ENCODE results near the gene KCNH6.

The KCNH6 gene

DNA sequence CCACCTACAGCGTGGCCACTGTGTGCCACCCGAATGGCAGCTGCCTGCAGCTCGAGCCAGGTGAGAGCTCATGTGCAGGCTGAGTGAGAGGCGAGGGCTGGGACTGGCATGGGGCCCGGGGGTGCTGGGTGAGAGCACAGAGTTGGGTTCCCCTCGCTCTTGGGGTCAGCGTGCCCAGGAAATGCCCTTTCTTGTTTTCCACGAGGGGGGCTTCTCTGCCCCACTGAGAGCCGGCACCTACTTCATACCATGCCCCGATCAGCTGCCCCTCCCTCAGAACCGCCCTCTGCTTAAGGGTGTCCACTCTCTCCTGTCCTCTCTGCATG is 36.2 kb upstream of the KCNH6 start:
- Histone ChIP-seq H3K27ac (ENCODE audit: extremely low read depth, low read depth, low read length) (no peak overlapping the region), H3K36me3 (ENCODE audit: control insufficient read depth in 2 of 2, insufficient read depth in 1 of 2, low read length in 2 of 2) (peaks cover 0 to 3% of the 10 kb centered on the region in 2 experiments; a peak in 2 of 3 replicates), H3K4me3 (ENCODE audit: low read depth, low read length) (no peak overlapping the region), H3K4me1 (ENCODE audit: control insufficient read depth, insufficient read depth, low read length) (no peaks in the 10 kb centered on the region), H3K9me3 (ENCODE audit: control insufficient read depth, insufficient read depth, low read depth, low read length) (no peaks in the 10 kb centered on the region)
- CTCF ChIA-PET, result interaction anchor here (0.6 to 3.7 kb wide), 5 partner anchors 9 to 1066 kb away, joined by 3 to 22 read pairs (median 7); partner anchors contain the start of gene ACE
- POLR2A ChIA-PET, result interaction anchor here (1.1 to 1.5 kb wide), 2 partner anchors 8 to 135 kb away, joined by 3 read pairs; partner anchors contain the start of gene MAP3K3
- TF ChIP-seq, protein P1, sequence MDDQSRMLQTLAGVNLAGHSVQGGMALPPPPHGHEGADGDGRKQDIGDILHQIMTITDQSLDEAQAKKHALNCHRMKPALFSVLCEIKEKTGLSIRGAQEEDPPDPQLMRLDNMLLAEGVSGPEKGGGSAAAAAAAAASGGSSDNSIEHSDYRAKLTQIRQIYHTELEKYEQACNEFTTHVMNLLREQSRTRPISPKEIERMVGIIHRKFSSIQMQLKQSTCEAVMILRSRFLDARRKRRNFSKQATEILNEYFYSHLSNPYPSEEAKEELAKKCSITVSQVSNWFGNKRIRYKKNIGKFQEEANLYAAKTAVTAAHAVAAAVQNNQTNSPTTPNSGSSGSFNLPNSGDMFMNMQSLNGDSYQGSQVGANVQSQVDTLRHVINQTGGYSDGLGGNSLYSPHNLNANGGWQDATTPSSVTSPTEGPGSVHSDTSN (CRISPR knock-in tag; IDR thresholded peaks at IDR 0.05), result no peak
- TF ChIP-seq ZNF133 (tag by site-specific recombination; IDR thresholded peaks at IDR 0.05) (no peak), ZNF596 (tag by site-specific recombination; IDR thresholded peaks at IDR 0.05) (no peak), ZNF24 (tag by site-specific recombination; IDR thresholded peaks at IDR 0.05) (no peak), ZNF473 (tag by site-specific recombination; IDR thresholded peaks at IDR 0.05) (no peak), REPIN1 (tag by site-specific recombination; IDR thresholded peaks at IDR 0.05; ENCODE audit: low read depth) (no peak), ZNF426 (tag by site-specific recombination; IDR thresholded peaks at IDR 0.05) (no peak)
- TF ChIP-seq, protein P2, sequence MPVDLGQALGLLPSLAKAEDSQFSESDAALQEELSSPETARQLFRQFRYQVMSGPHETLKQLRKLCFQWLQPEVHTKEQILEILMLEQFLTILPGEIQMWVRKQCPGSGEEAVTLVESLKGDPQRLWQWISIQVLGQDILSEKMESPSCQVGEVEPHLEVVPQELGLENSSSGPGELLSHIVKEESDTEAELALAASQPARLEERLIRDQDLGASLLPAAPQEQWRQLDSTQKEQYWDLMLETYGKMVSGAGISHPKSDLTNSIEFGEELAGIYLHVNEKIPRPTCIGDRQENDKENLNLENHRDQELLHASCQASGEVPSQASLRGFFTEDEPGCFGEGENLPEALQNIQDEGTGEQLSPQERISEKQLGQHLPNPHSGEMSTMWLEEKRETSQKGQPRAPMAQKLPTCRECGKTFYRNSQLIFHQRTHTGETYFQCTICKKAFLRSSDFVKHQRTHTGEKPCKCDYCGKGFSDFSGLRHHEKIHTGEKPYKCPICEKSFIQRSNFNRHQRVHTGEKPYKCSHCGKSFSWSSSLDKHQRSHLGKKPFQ (tag by site-specific recombination; IDR thresholded peaks at IDR 0.05), result no peak
- TF ChIP-seq, protein P3, sequence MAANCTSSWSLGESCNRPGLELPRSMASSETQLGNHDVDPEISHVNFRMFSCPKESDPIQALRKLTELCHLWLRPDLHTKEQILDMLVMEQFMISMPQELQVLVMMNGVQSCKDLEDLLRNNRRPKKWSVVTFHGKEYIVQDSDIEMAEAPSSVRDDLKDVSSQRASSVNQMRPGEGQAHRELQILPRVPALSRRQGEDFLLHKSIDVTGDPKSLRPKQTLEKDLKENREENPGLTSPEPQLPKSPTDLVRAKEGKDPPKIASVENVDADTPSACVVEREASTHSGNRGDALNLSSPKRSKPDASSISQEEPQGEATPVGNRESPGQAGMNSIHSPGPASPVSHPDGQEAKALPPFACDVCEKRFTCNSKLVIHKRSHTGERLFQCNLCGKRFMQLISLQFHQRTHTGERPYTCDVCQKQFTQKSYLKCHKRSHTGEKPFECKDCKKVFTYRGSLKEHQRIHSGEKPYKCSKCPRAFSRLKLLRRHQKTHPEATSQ (tag by site-specific recombination; IDR thresholded peaks at IDR 0.05), result no peak

DNA sequence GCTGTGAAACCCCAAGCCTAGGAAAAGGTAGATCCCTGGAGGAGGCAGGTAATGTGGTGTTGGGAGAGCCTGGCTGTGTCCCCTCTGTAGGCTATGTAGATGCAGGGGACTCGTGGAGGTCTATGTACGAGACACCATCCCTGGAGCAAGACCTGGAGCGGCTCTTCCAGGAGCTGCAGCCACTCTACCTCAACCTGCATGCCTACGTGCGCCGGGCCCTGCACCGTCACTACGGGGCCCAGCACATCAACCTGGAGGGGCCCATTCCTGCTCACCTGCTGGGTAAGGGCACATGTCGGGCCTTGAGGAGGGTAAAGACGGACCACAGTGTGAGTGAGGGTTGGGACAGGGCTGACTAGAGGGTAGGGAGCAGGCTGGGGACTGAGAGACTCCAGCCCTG is 34.3 kb upstream of the KCNH6 start:
- peaks cover 0 to 3% of the 10 kb centered on the region in 2 experiments; a peak in 2 of 3 replicates for H3K36me3 ChIP-seq (ENCODE audit: control insufficient read depth in 2 of 2, insufficient read depth in 1 of 2, low read length in 2 of 2)
- POLR2A ChIA-PET, result no interaction called here
- CTCF ChIA-PET, result interaction anchor here (0.9 to 3.7 kb wide), 3 partner anchors 9 to 11 kb away, joined by 3 to 22 read pairs (median 7); partner anchors contain the start of gene ACE

DNA sequence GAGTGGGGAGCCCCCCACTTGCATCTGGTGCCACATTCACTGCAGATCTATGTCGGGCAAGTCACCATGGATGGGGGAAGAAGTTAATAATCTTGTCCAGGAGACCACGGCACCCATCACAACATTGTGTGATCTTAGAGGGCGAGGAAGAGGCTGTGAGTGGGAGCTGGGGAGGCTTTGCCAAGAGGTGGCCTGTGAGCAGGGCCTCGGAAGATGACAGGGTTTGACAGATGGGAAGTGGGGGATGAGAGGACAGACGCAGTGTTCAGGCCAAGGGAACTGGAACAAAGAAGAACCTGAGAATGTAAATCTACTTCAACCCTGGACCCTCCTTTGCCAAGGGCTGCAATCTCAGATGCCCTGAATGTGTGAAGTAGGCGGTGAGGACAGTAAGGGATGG is 33.9 kb upstream of the KCNH6 start:
- H3K4me1 ChIP-seq (ENCODE audit: control insufficient read depth, insufficient read depth, low read length), result no peaks in the 10 kb centered on the region
- ChIA-PET POLR2A (no interaction called here), CTCF (interaction anchor here (0.6 to 1.2 kb wide), 3 partner anchors 10 to 57 kb away, joined by 3 to 6 read pairs (median 3); no protein-coding TSS in a partner anchor)
- no peaks in the 10 kb centered on the region for H3K9me3 ChIP-seq (ENCODE audit: control insufficient read depth, insufficient read depth, low read depth, low read length)
- TF ChIP-seq ZNF202 (tag by site-specific recombination; IDR thresholded peaks at IDR 0.05; ENCODE audit: borderline replicate concordance), result no peak
- TF ChIP-seq ZNF585B (tag by site-specific recombination; IDR thresholded peaks at IDR 0.05), result no peak
- TF ChIP-seq, protein P4, sequence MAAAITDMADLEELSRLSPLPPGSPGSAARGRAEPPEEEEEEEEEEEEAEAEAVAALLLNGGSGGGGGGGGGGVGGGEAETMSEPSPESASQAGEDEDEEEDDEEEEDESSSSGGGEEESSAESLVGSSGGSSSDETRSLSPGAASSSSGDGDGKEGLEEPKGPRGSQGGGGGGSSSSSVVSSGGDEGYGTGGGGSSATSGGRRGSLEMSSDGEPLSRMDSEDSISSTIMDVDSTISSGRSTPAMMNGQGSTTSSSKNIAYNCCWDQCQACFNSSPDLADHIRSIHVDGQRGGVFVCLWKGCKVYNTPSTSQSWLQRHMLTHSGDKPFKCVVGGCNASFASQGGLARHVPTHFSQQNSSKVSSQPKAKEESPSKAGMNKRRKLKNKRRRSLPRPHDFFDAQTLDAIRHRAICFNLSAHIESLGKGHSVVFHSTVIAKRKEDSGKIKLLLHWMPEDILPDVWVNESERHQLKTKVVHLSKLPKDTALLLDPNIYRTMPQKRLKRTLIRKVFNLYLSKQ (tag by site-specific recombination; IDR thresholded peaks at IDR 0.05; ENCODE audit: borderline replicate concordance), result no peak
- TF ChIP-seq ZNF10 (tag by site-specific recombination; IDR thresholded peaks at IDR 0.05), result no peak
- no peak for TF ChIP-seq ZNF37A (tag by site-specific recombination; IDR thresholded peaks at IDR 0.05)
- no peak for TF ChIP-seq GLIS2 (tag by site-specific recombination; IDR thresholded peaks at IDR 0.05)
- no peak for TF ChIP-seq SP2 (tag by site-specific recombination; IDR thresholded peaks at IDR 0.05)
- no peak for TF ChIP-seq EGR2 (tag by site-specific recombination; IDR thresholded peaks at IDR 0.05; ENCODE audit: low read depth)
- TF ChIP-seq, protein P5, sequence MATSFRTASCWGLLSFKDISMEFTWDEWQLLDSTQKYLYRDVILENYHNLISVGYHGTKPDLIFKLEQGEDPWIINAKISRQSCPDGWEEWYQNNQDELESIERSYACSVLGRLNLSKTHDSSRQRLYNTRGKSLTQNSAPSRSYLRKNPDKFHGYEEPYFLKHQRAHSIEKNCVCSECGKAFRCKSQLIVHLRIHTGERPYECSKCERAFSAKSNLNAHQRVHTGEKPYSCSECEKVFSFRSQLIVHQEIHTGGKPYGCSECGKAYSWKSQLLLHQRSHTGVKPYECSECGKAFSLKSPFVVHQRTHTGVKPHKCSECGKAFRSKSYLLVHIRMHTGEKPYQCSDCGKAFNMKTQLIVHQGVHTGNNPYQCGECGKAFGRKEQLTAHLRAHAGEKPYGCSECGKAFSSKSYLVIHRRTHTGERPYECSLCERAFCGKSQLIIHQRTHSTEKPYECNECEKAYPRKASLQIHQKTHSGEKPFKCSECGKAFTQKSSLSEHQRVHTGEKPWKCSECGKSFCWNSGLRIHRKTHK (tag by site-specific recombination; IDR thresholded peaks at IDR 0.05), result no peak
- TF ChIP-seq ZNF830 (tag by site-specific recombination; IDR thresholded peaks at IDR 0.05; ENCODE audit: low read depth), result no peak
- H3K27ac ChIP-seq (ENCODE audit: extremely low read depth, low read depth, low read length), result no peak overlapping the region
- H3K36me3 ChIP-seq (ENCODE audit: control insufficient read depth in 2 of 2, insufficient read depth in 1 of 2, low read length in 2 of 2), result peaks cover 0 to 3% of the 10 kb centered on the region in 2 experiments; a peak in 2 of 3 replicates
- no peak overlapping the region for H3K4me3 ChIP-seq (ENCODE audit: low read depth, low read length)

More for the DNA sequence above, 34.3 kb upstream of the KCNH6 start:
- Histone ChIP-seq H3K4me1 (ENCODE audit: control insufficient read depth, insufficient read depth, low read length) (no peaks in the 10 kb centered on the region), H3K27ac (ENCODE audit: extremely low read depth, low read depth, low read length) (no peak overlapping the region), H3K9me3 (ENCODE audit: control insufficient read depth, insufficient read depth, low read depth, low read length) (no peaks in the 10 kb centered on the region), H3K4me3 (ENCODE audit: low read depth, low read length) (no peak overlapping the region)
- no peak for TF ChIP-seq ZNF560 (tag by site-specific recombination; IDR thresholded peaks at IDR 0.05; ENCODE audit: borderline replicate concordance)
- TF ChIP-seq, protein P5 (tag by site-specific recombination; IDR thresholded peaks at IDR 0.05), result no peak
- no peak for TF ChIP-seq MEIS1 (CRISPR knock-in tag; IDR thresholded peaks at IDR 0.05; ENCODE audit: borderline replicate concordance)
